HS-27A (cell line): Measurements from ENCODE around the gene INPP5J.
"Not testable (repeated sequence)": the region's sequence is repeated elsewhere in the genome, so short reads cannot be mapped to it uniquely, and the experiment has no call there.

Experiments
- DNase-seq: peaks from one replicate; pipeline ENCODE4 v3.0.0-alpha.2; 2012; ENCODE audit warnings: low read depth, missing footprints

INPP5J gene

GRCh38 chr22:31100762-31101525 is 21.8 kb upstream of the INPP5J start:
- DNase-seq = no peak

- no peak for DNase-seq
Measured at GRCh38 chr22:31102441-31103081, 20.2 kb upstream of the INPP5J start.

- no peak for DNase-seq
Measured at GRCh38 chr22:31103111-31103510, 19.7 kb upstream of the INPP5J start.

GRCh38 chr22:31103899-31104694 is 18.7 kb upstream of the INPP5J start:
- DNase-seq = no peak

- DNase-seq = no peak
Measured at GRCh38 chr22:31104869-31105268, 17.9 kb upstream of the INPP5J start.

- no peak for DNase-seq
Measured at GRCh38 chr22:31105282-31105929, 17.4 kb upstream of the INPP5J start.

- no peak for DNase-seq
Measured at GRCh38 chr22:31106001-31106571, 16.7 kb upstream of the INPP5J start.

- no peak for DNase-seq
Measured at GRCh38 chr22:31106731-31107177, 16.0 kb upstream of the INPP5J start.

- DNase-seq = peak; percentile 89
Measured at GRCh38 chr22:31107178-31107893, 15.4 kb upstream of the INPP5J start, which contains the start of gene SELENOM. Gene SELENOM (minus strand): TSS chr22:31107568. CDS start chr22:31107505, 63 bp downstream.

GRCh38 chr22:31107894-31108218 is 14.9 kb upstream of the INPP5J start:
- no peak for DNase-seq

GRCh38 chr22:31112547-31113091 is 10.1 kb upstream of the INPP5J start:
- DNase-seq = not testable (repeated sequence)

- no peak for DNase-seq
Measured at GRCh38 chr22:31118046-31118820, 4.5 kb upstream of the INPP5J start.

- DNase-seq = no peak
Measured at GRCh38 chr22:31119026-31119717, 3.6 kb upstream of the INPP5J start.

- no peak for DNase-seq
Measured at GRCh38 chr22:31120230-31120629, 2.5 kb upstream of the INPP5J start.

- no peak for DNase-seq
Measured at GRCh38 chr22:31120642-31121041, 2.1 kb upstream of the INPP5J start.

- no peak for DNase-seq
Measured at GRCh38 chr22:31121403-31121802, 1.4 kb upstream of the INPP5J start.

GRCh38 chr22:31122196-31122531 is 602 bp upstream of the INPP5J start:
- DNase-seq = no peak

- no peak for DNase-seq
Measured at GRCh38 chr22:31123292-31123602, 481 bp downstream of the INPP5J start.

GRCh38 chr22:31124290-31124689 is 1.5 kb downstream of the INPP5J start:
- DNase-seq = no peak
